GM19351 (cell line): ENCODE measurements around the gene ENO2.

Source experiments
- ATAC-seq: cut with Tn5 transposase; IDR thresholded peaks from one replicate; pipeline ENCODE4 v1.9.1; 2021; ENCODE audit warnings: mild to moderate bottlenecking, moderate library complexity; ENCODE audit not compliant: unreplicated experiment

The ENO2 gene

GRCh38 chr12:6959058-6959804 is 44.9 kb downstream of the ENO2 start:
- peak; percentile 45 for ATAC-seq

GRCh38 chr12:6959805-6960592 is 45.6 kb downstream of the ENO2 start:
- no peak for ATAC-seq

- ATAC-seq = no peak
Measured at GRCh38 chr12:6960593-6961277, 46.4 kb downstream of the ENO2 start.

GRCh38 chr12:6961278-6961694 is 46.9 kb downstream of the ENO2 start:
- no peak for ATAC-seq

- ATAC-seq = no peak
Measured at GRCh38 chr12:6961695-6962284, 47.4 kb downstream of the ENO2 start.

- no peak for ATAC-seq
Measured at GRCh38 chr12:6962285-6963015, 48.1 kb downstream of the ENO2 start.

- ATAC-seq = no peak
Measured at GRCh38 chr12:6963016-6963731, 48.8 kb downstream of the ENO2 start.

- no peak for ATAC-seq
Measured at GRCh38 chr12:6963791-6964413, 49.5 kb downstream of the ENO2 start.

GRCh38 chr12:6964605-6965025 is 50.2 kb downstream of the ENO2 start:
- no peak for ATAC-seq

GRCh38 chr12:6965026-6965661 is 50.8 kb downstream of the ENO2 start:
- peak; percentile 46 for ATAC-seq

- no peak for ATAC-seq
Measured at GRCh38 chr12:6965714-6966113, 51.3 kb downstream of the ENO2 start.

- no peak for ATAC-seq
Measured at GRCh38 chr12:6966351-6966750, 52.0 kb downstream of the ENO2 start.

GRCh38 chr12:6967651-6968100 is 53.3 kb downstream of the ENO2 start:
- no peak for ATAC-seq

GRCh38 chr12:6968426-6968825 is 54.0 kb downstream of the ENO2 start:
- no peak for ATAC-seq

GRCh38 chr12:6970096-6970527 is 55.7 kb downstream of the ENO2 start:
- ATAC-seq = no peak
